Neural progenitor cell (in vitro differentiated cells): Measurements from ENCODE around the gene ANKRD6.

Experiments
- CTCF ChIP-seq: fragments of 200-600 bp; sonication (generic); IDR thresholded peaks from 2 replicates; pipeline ENCODE4 v1.5.1; 2017; ENCODE audit warnings: antibody characterized with exemption, mild to moderate bottlenecking
- EZH2phosphoT487 ChIP-seq: fragments of 200-600 bp; sonication (generic); IDR thresholded peaks from 2 replicates; pipeline ENCODE4 v1.6.1; 2017; ENCODE audit warnings: antibody characterized with exemption

GRCh38 chr6:89530982-89531381 is 98.0 kb downstream of the ANKRD6 start:
- no peak for TF ChIP-seq CTCF
- TF ChIP-seq EZH2phosphoT487, result no peak
